GM18517 (cell line): Measurements from ENCODE around the gene PRUNE1.

Experiments used
- ATAC-seq: cut with Tn5 transposase; IDR thresholded peaks from one replicate; pipeline ENCODE4 v1.9.1; 2021; ENCODE audit warnings: mild to moderate bottlenecking, moderate library complexity; ENCODE audit not compliant: unreplicated experiment

The PRUNE1 gene

DNA sequence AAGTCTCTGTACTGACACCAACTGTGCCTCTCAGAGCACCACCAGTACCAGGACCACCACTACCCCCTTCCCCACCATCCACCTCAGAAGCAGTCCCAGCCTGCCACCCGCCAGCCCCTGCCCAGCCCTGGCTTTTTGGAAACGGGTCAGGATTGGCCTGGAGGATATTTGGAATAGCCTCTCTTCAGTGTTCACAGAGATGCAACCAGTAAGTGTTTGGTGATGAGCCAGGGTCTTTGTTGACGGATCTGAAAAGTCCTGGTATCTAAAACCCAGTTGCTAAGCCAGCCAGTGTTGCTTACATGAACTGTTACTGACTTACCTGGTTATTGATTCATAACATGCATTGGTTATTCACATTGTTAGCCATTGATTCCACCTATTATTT lies 40.4 kb downstream of the PRUNE1 start:
- ATAC-seq = no peak

DNA sequence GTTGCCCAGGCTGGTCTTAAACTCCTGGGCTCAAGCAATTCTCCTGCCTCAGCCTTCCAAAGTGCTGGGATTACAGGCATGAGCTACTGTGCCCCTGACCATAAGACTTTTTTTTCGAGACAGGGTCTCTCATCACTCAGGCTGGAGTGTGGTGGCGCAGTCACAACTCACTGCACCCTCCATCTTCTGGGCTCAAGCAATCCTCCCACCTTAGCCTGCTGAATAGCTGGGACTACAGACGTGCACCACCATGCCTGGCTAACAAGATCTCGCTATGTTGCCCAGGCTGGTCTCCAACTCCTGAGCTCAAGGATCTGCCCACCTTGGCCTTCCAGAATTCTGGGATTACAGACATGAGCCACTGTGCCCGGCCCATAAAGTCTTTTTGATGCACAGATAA lies 41.2 kb downstream of the PRUNE1 start:
- ATAC-seq = no peak

DNA sequence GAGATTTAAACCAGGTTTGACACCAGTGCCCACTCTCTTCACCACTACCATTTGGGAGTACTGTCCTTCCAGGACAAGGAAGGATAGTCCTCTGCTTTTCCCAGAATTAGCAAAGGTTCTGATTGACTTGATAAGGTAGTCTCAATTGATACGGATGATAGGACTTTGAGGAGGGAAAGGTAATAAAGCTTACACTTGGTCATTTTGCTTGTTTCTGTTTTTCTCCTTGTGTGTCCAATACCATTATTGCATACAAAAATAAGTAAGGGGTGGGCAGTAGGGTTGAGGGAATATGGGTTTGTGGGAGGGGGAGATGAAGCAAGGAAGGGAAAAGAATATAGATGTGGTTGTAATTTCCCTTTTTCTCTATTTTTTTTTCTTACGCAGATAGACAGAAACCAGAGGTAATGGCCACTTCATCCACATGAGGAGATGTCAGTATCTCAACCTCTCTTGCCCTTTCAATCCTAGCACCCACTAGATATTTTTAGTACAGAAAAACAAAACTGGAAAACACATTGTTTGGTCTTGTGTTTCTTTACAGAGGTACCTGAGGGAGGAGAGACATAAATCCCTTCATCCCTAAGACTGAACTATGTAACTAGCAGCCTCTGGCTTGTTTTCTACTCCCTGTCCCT lies 41.9 kb downstream of the PRUNE1 start:
- no peak for ATAC-seq

DNA sequence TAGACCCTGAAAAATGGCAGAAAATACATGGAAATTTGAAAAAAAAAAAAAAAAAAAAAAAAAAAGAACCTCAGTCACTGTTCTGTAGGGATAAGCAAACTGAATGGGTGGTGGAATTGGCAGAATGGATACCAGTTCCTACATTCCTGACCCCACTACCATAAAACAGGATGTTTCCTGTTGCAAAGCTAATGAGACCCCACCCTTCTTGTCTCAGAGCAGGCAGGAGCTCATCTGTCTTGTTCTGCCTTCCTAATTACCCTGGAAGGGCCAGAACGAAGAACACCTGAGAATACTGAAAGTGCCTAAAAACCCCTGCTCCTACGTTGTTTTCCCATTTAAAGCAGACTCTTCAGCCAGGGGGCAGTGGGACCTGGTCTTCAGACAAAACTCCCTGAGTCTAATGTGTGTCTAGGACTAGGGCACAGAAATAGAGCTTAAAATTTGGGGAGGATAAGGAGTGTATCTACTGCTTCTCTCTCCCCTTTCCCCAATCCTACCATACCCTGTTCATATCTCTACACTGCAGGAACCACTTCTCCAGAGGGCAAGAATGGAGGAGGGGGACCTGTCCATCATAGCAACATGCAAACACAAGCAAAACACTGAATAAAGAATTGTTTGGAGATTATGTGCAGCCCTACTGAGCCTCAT lies 43.2 kb downstream of the PRUNE1 start:
- ATAC-seq = no peak

DNA sequence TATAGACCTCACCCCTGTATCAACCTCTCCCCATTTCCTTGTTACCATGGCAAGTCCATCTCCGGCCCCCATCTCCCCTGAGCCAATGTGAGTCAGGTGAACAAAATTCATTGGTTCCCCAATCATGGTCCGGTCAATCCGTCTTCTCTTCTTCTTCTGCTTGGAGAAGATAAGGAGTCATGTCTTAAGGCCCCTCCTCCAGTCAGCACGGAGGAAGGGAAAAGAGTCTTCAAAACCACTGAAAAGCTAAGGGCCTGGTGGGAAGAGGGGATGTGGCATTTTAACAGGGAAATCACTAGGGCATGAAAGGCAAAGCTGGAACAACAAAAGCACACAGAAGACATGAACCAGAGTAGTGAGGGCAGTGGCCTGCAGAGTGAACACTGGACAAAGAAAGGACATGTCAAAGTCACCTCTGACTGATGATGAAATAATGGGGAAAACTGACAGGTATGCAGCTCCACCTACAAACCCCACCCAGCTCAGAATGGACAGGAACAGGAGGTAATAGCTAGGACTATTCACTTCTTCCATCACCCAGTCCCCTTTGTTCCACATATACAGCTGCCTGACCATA lies 46.8 kb downstream of the PRUNE1 start:
- ATAC-seq = no peak

DNA sequence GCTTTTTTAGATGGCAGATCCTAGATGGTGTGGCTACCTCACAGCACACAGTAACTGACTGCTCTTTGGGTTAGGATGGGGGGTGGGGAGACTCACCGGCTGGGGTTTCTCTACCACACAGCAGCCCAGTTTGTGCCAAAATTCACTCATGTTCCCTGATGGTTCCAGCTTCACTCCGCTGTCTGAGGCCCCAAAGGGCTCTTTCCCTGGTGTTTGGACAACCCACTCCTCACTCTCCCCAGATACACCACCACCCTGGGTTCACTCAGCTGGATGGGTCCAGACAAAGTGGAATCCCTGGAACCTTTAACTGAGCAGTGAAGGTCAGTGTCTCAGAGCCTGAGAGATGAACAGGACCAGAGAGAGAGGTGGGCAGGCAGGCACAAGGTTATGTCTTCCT lies 47.3 kb downstream of the PRUNE1 start:
- ATAC-seq = no peak

DNA sequence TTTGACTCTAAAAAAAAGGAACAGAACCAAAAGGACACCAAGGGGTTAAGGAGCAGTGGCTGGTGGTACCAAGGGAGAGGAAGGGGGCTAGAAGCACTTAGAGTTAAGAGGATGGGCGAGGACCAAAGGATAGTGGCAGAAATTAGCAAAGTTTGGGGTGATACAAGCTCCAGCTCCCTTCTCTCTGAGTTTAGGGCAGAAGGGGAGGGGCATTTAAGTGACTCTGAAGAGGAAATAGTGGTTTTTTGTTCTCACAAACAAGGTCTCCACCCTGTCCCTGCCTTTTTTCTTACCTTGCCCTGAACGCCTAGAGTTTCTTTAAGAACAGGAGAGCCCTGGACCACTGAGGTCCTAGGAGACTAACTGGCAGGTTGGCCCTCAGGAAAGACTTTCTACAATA lies 47.9 kb downstream of the PRUNE1 start:
- ATAC-seq = no peak

DNA sequence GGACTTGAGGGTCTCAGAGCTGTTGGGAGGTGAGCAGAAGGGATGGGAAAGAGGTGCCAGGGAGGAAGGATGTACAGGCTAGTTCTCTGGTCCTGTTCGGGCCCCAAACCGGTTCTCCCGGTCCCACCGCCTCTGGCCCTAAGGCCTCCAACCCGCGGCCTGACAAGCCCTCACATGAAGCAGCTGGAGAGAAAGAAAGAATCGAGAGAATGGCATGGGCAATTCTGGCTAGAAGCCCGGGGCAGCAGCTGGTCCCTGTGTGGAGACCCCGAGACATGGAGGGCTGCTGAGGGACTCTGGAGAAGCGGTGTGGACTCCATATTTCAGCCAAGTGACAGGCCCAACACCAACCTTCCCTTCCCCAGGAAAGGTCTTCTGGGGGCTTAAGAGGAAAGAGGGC lies 50.4 kb downstream of the PRUNE1 start:
- ATAC-seq = no peak

DNA sequence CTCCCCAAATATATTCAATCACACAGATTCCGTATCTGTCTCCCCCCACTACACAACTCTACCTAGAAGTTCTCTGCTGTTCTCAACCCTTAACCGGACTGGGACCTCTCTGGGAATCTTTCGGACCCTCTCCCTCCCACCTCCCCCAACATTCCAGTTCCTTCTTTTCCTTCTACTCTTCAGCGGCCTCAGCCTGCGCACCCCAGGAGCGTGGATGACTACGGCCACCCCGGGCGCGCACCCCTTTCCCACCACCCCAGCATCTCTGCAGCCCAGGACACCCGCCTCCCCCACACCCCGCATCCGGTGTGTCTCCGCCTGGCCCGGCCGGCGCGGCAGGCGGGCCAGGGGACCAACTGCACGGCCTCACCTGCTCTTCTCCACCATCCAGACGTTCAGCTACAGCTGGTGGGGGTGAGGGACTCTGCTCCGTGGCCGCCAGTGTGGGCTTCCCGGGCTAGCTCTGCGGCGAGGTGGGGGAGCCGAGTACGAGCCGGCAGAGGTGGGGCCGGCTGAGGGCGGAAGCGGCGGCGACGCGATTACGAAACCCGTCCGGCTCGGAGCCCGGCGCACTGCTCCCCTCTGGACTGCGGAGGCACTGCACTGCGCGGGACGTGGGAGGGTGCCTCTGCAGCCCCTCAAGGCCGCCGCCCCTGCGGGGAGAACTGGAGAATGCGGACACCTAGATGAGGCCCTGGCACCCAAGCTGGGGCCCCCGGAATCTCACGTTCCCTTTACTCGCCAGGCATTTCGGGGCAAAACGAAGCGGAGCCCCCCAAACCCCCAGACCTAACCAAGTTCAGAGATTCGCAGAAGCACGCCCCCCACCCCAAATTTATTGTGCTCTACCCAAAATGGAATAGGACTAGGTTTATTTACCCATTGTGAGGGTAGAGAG lies 51.1 kb downstream of the PRUNE1 start, which contains the start of gene CDC42SE1:
CDC42SE1 (minus strand) TSS at position 514 of the 898 bp plus-strand sequence. CDS start 3,892 bp downstream, outside the sequence.
- peak; percentile 66 for ATAC-seq

DNA sequence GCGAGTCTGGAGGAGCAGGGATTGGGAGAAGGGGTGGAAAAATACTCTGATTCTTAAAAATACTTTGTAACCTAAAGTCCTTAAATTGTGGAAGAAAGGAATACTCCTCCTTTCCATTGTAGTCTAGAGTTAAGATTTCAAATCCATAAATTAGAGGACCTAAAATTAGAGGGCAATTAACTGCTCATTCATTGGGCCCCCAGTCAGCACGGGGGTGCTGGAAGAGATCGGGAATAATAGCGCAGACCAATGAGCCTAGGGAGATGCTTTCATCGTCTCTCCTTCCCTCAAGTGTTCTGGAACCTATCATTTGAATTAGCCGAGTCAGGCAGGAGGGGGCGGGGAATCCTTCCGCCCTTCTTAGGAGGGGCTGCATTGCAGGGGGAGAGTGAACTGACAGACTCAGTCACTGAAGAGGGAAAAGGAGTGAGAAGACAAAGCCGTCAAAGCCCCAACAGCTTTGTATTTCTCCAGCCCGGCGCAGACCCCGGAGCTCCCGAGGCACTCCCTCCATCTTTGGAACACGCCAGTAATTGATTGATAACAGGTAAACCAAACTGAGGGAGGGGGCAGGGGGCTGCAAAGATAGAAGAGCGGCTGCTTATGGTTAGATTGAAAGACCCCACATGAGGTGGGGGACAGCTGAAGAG lies 51.9 kb downstream of the PRUNE1 start, which contains the start of gene MLLT11:
MLLT11 (plus strand) TSS at position 391 of the 650 bp plus-strand sequence. CDS start 6,828 bp downstream, outside the sequence.
- no peak for ATAC-seq

DNA sequence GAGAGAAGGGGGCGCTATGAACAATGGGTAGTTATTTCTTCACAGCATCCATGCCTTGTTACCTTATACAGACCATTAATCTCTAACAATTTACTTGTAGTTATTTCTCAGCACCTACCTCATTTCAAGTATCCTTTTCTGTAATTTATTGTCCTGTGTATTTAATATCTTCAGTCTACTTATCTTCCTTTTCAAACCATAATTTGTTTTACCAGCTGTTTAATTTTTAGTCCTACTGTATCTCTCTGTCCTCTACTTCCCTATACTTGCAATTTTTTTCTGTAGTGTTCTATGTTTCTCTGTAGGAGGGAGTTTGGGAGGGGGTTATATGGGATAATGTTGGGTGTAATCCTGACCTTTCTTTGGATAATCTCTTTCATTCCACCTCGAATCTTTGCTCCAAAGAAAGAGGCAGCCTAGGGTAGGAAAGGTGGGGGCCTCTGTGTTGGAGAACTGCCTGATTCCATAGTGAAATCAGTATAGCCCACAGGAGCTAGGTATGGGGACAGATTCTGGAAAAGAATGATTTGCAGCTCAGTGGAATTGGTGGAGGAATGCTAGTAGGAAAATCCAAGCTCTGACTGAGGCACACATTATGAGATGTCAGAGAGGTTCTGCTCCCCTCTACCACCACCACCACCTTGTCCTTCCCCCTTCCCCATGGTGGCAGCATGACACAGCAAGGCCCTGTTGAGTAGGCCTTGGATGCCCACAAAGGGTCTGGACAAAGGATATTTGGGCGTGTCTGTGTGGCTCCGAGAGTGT lies 52.6 kb downstream of the PRUNE1 start:
- no peak for ATAC-seq

DNA sequence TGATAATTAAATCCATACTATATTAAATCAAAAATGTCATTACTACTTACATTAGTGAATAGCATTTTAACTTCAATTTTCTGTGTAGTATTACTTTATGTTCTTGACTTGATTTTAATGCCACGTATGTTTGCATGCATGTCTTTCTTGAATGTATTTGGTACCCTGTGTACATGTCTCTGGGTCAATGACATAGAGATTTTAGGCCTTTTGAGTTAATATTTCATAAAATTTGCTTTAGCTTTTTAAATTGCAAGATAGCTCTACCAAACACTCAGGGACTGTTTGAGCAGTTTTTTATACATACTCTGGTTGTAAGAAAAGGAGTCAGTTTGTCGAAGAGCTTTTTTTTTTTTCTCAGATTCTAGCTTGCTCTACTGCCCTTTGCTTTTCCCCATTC lies 53.5 kb downstream of the PRUNE1 start:
- no peak for ATAC-seq

DNA sequence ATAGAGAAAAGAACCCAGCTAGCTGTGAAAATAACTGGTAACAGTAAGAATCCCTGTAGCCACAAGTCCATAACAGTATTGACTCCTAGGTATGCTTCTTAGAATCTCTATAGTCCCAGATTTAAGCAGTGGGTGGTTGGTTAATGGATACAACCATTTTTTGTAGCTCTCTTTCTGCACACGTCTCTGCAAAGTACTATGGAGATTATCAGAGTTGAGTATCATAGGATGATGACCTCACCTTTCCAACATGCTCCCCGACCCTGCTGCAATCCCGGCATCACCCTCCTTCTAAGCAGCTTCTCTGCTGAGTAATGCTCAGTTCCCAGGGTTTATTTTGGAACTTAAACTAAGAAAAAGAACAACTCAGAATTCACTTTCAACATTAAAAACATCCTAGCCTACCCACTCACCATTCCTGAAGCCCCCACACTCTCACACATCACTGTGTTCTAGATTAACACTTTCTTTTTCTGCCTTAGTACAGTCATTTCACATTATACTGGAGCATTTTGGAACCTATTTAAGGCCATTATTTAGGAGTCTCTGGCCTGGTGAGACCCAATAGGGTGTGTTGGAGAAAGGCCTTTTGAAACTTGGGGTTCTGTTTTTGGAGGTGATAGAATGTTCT lies 54.6 kb downstream of the PRUNE1 start:
- no peak for ATAC-seq

DNA sequence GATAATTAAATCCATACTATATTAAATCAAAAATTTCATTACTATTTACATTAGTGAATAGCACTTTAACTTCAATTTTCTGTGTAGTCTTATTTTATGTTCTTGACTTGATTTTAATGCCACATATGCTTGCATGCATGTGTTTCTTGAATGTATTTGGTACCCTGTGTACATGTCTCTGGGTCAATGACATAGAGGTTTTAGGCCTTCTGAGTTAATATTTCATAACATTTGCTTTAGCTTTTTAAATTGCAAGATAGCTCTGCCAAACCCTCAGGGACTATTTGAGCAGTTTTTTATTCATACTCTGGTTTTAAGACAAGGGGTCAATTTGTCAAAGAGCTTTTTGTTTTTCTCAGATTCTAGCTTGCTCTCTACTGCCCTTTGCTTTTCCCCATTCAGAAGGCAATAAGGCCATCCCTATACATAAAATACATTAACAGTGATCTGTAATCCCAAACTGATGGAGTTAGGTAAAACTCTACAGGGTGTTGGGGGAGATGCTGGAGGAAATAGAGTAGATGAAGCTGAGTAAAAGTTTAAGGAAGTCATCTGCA lies 56.9 kb downstream of the PRUNE1 start:
- no peak for ATAC-seq

DNA sequence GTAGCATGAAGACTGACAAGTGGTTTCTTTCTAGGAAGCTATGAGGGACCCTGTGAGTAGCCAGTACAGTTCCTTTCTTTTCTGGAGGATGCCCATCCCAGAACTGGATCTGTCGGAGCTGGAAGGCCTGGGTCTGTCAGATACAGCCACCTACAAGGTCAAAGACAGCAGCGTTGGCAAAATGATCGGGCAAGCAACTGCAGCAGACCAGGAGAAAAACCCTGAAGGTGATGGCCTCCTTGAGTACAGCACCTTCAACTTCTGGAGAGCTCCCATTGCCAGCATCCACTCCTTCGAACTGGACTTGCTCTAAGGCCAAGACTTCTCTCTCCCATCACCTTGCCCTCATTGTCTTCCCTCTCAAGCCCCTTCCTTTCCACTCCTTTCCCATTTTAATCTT lies 58.9 kb downstream of the PRUNE1 start:
- ATAC-seq = no peak

DNA sequence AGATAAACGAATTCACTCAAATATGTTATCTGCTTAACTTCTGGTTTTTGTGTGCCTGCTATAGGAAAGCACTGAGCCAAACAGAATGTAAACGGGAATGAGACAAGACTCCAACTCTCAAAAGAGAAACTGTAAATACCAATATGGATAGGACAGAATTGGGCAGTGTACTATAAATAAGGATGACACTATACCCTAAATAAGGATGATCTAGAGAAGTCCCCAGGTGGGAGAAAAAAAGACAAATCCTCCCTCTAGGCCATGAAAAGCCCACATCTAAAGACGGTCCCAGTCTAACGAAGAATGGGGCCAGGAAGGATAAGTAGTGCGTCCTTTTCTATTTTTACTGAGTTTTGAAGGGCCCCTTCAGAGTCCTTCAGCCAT lies 60.8 kb downstream of the PRUNE1 start:
- no peak for ATAC-seq

DNA sequence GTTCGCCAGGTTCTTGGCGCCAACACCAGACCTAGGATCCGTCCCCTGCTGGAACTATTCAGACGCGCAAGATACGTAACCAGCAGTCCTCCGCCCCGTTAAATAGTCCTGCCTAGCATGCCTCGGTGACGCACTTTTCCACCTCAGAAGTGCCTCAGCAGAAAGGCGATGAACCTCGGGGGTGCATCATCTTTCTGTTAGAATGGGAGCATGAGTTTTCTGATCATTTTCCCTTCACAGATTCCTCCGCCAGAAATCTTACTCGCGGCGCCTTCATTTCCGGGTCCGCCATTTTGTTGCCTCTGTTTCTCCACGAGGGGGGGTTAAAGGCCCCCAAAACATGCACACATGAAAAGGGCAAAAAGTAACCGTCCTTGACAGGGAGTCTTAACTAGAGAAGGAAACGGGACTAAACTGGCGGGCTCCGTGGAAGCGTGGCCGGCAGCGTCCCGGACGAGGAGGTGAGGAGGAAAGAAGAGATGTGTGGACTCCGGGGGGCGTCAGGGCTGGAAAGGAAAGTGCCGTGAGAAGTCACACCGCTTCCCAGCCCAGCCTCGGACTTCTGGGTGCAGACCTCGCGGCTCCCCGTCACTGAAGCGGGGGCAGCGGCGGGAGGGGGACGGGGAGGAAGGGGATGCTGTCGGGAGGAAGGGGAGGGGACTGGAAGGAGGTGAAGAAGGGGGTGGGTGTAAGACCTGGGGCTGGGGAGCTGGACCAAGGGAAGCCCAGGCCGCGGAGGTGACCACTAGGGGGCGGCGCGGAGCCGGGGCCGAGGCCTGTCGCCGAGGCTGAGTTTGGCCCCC lies 62.4 kb downstream of the PRUNE1 start, which contains the start of gene GABPB2:
GABPB2 (plus strand) TSS at position 288 of the 803 bp plus-strand sequence. CDS start 17,429 bp downstream, outside the sequence.
- ATAC-seq = peak; percentile 63

DNA sequence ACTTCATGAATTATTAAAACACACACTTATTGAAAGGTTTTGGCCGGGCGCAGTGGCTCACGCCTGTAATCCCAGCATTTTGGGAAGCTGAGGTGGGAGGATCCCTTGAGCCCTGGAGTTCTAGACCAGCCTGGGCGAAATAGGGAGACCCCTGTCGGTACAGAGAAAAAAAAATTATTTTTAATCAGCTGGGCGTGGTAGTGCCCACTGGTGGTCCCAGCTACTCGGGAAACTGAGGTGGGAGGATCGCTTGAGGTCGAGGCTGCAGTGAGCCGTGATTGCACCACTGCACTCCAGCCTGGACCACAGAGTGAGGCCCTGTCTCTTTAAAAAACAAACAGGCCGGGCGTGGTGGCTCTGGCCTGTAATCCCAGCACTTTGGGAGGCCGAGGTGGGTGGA lies 64.0 kb downstream of the PRUNE1 start:
- no peak for ATAC-seq
